ENCODE measurements around the gene AGBL1.
"Not testable (repeated sequence)": the region's sequence is repeated elsewhere in the genome, so short reads cannot be mapped to it uniquely, and the experiment has no call there.

Gene AGBL1

GRCh38 chr15:87032295-87032694 is 952.6 kb downstream of the AGBL1 start:
- no peak for DNase-seq

- DNase-seq = no peak
Measured at GRCh38 chr15:87033056-87033455, 953.4 kb downstream of the AGBL1 start.

- no peak for DNase-seq
Measured at GRCh38 chr15:87034886-87035285, 955.2 kb downstream of the AGBL1 start.

- no peak for DNase-seq
Measured at GRCh38 chr15:87038404-87038803, 958.7 kb downstream of the AGBL1 start.

GRCh38 chr15:87042619-87043018 is 962.9 kb downstream of the AGBL1 start:
- DNase-seq = not testable (repeated sequence)

- no peak for DNase-seq
Measured at GRCh38 chr15:87045746-87046145, 966.1 kb downstream of the AGBL1 start.

GRCh38 chr15:87047203-87047965 is 967.7 kb downstream of the AGBL1 start:
- no peak for DNase-seq
